Smooth muscle cell (in vitro differentiated cells): ENCODE results near the gene RER1. TPM values are rescaled to one million over a fixed set of nuclear protein-coding genes. Genes with fewer than 3 reads are reported as not detected.

Experiments
- DNase-seq: peaks from one replicate; lab custom pipeline; 2025; ENCODE audit not compliant: unreplicated experiment; lab: John Stamatoyannopoulos, UW
- H2AFZ ChIP-seq: fragments of 200-600 bp; sonication (generic); 2 replicates; pipeline ENCODE4 v1.6.0; 2016; ENCODE audit warnings: antibody characterized with exemption, low read depth, mild to moderate bottlenecking
- H3F3A ChIP-seq: fragments of 200-600 bp; sonication (generic); 2 replicates; pipeline ENCODE4 v1.6.0; 2017; ENCODE audit warnings: antibody characterized with exemption, low read depth
- H3K27ac ChIP-seq: fragments of 200-600 bp; sonication (generic); 2 replicates; pipeline ENCODE4 v1.5.1; 2016; ENCODE audit warnings: low read depth, mild to moderate bottlenecking
- H3K27me3 ChIP-seq: fragments of 200-600 bp; sonication (generic); 2 replicates; pipeline ENCODE4 v1.6.1; 2016; ENCODE audit warnings: low read depth, mild to moderate bottlenecking
- H3K36me3 ChIP-seq: fragments of 200-600 bp; sonication (generic); 2 replicates; pipeline ENCODE4 v1.5.1; 2016; ENCODE audit warnings: low read depth
- H3K4me1 ChIP-seq: fragments of 200-600 bp; sonication (generic); 2 replicates; pipeline ENCODE4 v1.5.1; 2016; ENCODE audit warnings: low read depth
- H3K4me2 ChIP-seq: fragments of 200-600 bp; sonication (generic); 2 replicates; pipeline ENCODE4 v1.6.0; 2016; ENCODE audit warnings: mild to moderate bottlenecking
- H3K4me3 ChIP-seq: fragments of 200-600 bp; sonication (generic); 2 replicates; pipeline ENCODE4 v1.5.1; 2016; ENCODE audit warnings: mild to moderate bottlenecking
- H3K79me2 ChIP-seq: fragments of 200-600 bp; sonication (generic); 2 replicates; pipeline ENCODE4 v1.6.0; 2016; ENCODE audit warnings: low read depth, mild to moderate bottlenecking
- H3K9ac ChIP-seq: fragments of 200-600 bp; sonication (generic); 2 replicates; pipeline ENCODE4 v1.6.0; 2016; ENCODE audit warnings: low read depth
- H3K9me3 ChIP-seq: fragments of 200-600 bp; sonication (generic); replicated peaks from 2 replicates; pipeline ENCODE4 v1.5.1; 2016; ENCODE audit warnings: low read depth
- H4K20me1 ChIP-seq: fragments of 200-600 bp; sonication (generic); 2 replicates; pipeline ENCODE4 v1.6.0; 2016; ENCODE audit warnings: low read depth
- CTCF ChIP-seq: fragments of 200-600 bp; sonication (generic); IDR thresholded peaks from 2 replicates; pipeline ENCODE4 v1.5.1; 2017; ENCODE audit warnings: borderline replicate concordance, mild to moderate bottlenecking, antibody characterized with exemption; ENCODE audit not compliant: insufficient read depth, poor library complexity, severe bottlenecking
- WGBS: methylation state at CpG from one replicate; pipeline ENCODE4 v1.1.7; 2016; ENCODE audit warnings: low lambda C conversion rate; 5-methylcytosine and 5-hydroxymethylcytosine counted together
- polyA plus RNA-seq: library from polyadenylated mRNA; unstranded; fragments of >200 nt; fragmentation: Nextera tagmentation; extraction: Ambion mirVana; gene quantifications from 2 replicates; pipeline ENCODE4 v1.2.1, GENCODE V29; 2016
- total RNA-seq: library from RNA; depleted of rRNA; stranded (reverse); fragments of >200 nt; gene quantifications from 2 replicates; pipeline ENCODE4 v1.2.3, GENCODE V29; 2014

RER1 gene
- total and polyA plus RNA-seq, 2 experiments from 2014 or later: 101 to 269 TPM

- Histone ChIP-seq H3K4me3 (peak overlapping the region; percentile 95), H3K36me3 (no peaks in the 10 kb centered on the region), H3K27me3 (no peaks in the 10 kb centered on the region), H3K79me2 (peaks cover 72% of the 10 kb centered on the region), H2AFZ (no peak overlapping the region), H4K20me1 (peaks cover 37% of the 10 kb centered on the region), H3K27ac (peak overlapping the region; percentile 52), H3F3A (peaks cover 3% of the 10 kb centered on the region), H3K9ac (peak overlapping the region; percentile 84), H3K4me2 (peak overlapping the region; percentile 96), H3K9me3 (no peaks in the 10 kb centered on the region), H3K4me1 (peaks cover 6% of the 10 kb centered on the region)
- TF ChIP-seq CTCF: no peak
- 80% methylated on average over 16 of the region's 16 CpGs for WGBS
- DNase-seq: no peak
Measured at GRCh38 chr1:2392686-2393085, 1.0 kb downstream of the RER1 start.

DNA sequence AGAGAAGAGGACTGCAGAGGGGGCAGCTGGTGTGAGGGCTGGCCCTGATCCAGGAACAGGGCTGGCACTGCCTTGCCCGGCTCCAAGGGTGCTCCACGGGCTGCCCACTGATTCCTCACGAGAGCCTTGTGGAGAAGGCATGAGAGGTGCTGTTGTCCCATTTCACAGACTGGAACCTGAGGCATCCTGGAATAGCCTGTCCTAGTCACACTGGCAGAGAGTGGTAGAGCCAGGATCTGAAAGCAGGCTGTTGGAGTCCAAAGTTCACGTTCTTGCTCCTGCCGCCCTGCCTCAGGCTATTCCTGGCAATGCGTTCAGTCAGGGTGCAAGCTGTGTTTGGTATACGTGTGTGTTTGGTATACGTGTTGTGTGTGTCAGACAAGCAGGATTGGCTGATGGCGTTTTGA, 1.8 kb downstream of the RER1 start:
- Histone ChIP-seq H3K9ac (no peak overlapping the region), H4K20me1 (peaks cover 37% of the 10 kb centered on the region), H3K27me3 (no peaks in the 10 kb centered on the region), H3K27ac (no peak overlapping the region), H3K4me3 (no peak overlapping the region), H3K4me2 (peak overlapping the region; percentile 96), H3K9me3 (no peaks in the 10 kb centered on the region), H3K4me1 (peaks cover 6% of the 10 kb centered on the region), H3K79me2 (peaks cover 79% of the 10 kb centered on the region), H3F3A (peaks cover 3% of the 10 kb centered on the region), H3K36me3 (no peaks in the 10 kb centered on the region), H2AFZ (no peak overlapping the region)
- 96% methylated on average over 9 of the region's 9 CpGs for WGBS
- no peak for DNase-seq
- no peak for TF ChIP-seq CTCF

- peaks cover 4% of the 10 kb centered on the region for H3F3A ChIP-seq
- H3K9me3 ChIP-seq: no peaks in the 10 kb centered on the region
- no peaks in the 10 kb centered on the region for H3K27me3 ChIP-seq
- no peak overlapping the region for H3K4me2 ChIP-seq
- no peak for TF ChIP-seq CTCF
- no peak overlapping the region for H3K9ac ChIP-seq
- H4K20me1 ChIP-seq: peaks cover 44% of the 10 kb centered on the region
- H3K36me3 ChIP-seq: no peaks in the 10 kb centered on the region
- H3K4me1 ChIP-seq: peaks cover 6% of the 10 kb centered on the region
- WGBS: 97% methylated on average over 7 of the region's 7 CpGs
- no peak overlapping the region for H3K27ac ChIP-seq
- H2AFZ ChIP-seq: no peak overlapping the region
- H3K79me2 ChIP-seq: peaks cover 87% of the 10 kb centered on the region
- H3K4me3 ChIP-seq: no peak overlapping the region
- no peak for DNase-seq
Measured at GRCh38 chr1:2394220-2394619, 2.6 kb downstream of the RER1 start.

DNA sequence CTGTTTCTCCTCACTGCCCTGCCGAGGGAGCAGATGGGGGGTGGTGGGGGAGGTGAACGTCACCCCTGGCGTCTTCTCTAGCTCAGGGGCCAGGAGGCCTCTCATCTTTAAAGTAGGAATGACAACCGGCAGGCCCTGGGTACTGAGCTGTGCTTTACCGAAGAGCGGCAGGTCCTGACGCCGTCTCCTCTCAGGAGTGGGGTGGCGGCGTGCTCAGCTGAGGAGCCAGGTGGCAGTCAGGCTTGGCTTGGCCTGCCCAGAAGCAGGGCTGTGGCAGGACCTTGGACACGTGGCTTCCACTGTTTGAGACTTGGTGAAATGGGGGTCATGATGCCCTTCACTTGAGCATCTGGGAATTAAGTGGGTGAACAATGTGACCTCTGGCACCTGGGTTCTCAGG, 3.1 kb downstream of the RER1 start:
- Histone ChIP-seq H3F3A (peaks cover 9% of the 10 kb centered on the region), H3K4me3 (no peak overlapping the region), H3K27ac (no peak overlapping the region), H3K9ac (no peak overlapping the region), H4K20me1 (peaks cover 50% of the 10 kb centered on the region), H3K4me1 (peaks cover 6% of the 10 kb centered on the region), H3K9me3 (no peaks in the 10 kb centered on the region), H3K27me3 (no peaks in the 10 kb centered on the region), H3K4me2 (no peak overlapping the region), H2AFZ (no peak overlapping the region), H3K36me3 (no peaks in the 10 kb centered on the region), H3K79me2 (peaks cover 86% of the 10 kb centered on the region)
- 93% methylated on average over 11 of the region's 11 CpGs for WGBS
- no peak for TF ChIP-seq CTCF
- DNase-seq: no peak
